H1 (cell line): ENCODE data around the gene CADM2. TPM values are rescaled to one million over a fixed set of nuclear protein-coding genes. Genes with fewer than 3 reads are reported as not detected.

Experiments
- CTCF ChIA-PET: fragments of 300-600 bp; sonication (Branson Sonifier 250); formaldehyde crosslinking; loops from one replicate; lab custom pipeline; 2021; ENCODE audit not compliant: partially characterized antibody; lab: Charles Lee
- POLR2A ChIA-PET: fragments of 300-600 bp; sonication (Branson Sonifier 250); formaldehyde crosslinking; loops from one replicate; lab custom pipeline; 2021; ENCODE audit warnings: inconsistent platforms; ENCODE audit not compliant: partially characterized antibody; lab: Charles Lee
- DNase-seq, 2 experiments: peaks; one replicate each; pipeline versions ENCODE4 v3.0.0 to v3.0.0-alpha.2; 2010 to 2022; ENCODE audit warnings: low spot score in 2 of 2, low read depth in 1 of 2, mixed read lengths in 1 of 2
- FAIRE-seq: peaks from 2 replicates; lab custom pipeline; 2011; peaks lifted over from hg19 to GRCh38; lab: Jason Lieb, UNC
- H2AFZ ChIP-seq: 2 replicates; pipeline ENCODE4 v1.8.1; 2012; ENCODE audit warnings: low read length, inconsistent platforms
- H2AK5ac ChIP-seq: 2 replicates; pipeline ENCODE4 v1.6.1; 2013; ENCODE audit warnings: low read depth, low read length
- H2BK120ac ChIP-seq: replicated peaks from 2 replicates; pipeline ENCODE3; 2013; ENCODE audit warnings: low read depth, low read length, inconsistent platforms
- H2BK12ac ChIP-seq: 2 replicates; pipeline ENCODE4 v1.6.1; 2013; ENCODE audit warnings: low read depth, low read length
- H2BK15ac ChIP-seq: 2 replicates; pipeline ENCODE4 v1.6.1; 2013; ENCODE audit warnings: low read length
- H2BK20ac ChIP-seq: 2 replicates; pipeline ENCODE4 v1.6.1; 2013; ENCODE audit warnings: low read length
- H2BK5ac ChIP-seq: 2 replicates; pipeline ENCODE4 v1.6.1; 2013; ENCODE audit warnings: low read depth, low read length
- H3K14ac ChIP-seq: 2 replicates; pipeline ENCODE4 v1.6.1; 2013; ENCODE audit warnings: inconsistent platforms; ENCODE audit not compliant: insufficient read length
- H3K18ac ChIP-seq: 2 replicates; pipeline ENCODE4 v1.6.1; 2013; ENCODE audit warnings: low read length; ENCODE audit errors: extremely low read depth
- H3K23ac ChIP-seq: 2 replicates; pipeline ENCODE4 v1.6.1; 2013; ENCODE audit warnings: inconsistent platforms; ENCODE audit not compliant: insufficient read length
- H3K23me2 ChIP-seq: 2 replicates; pipeline ENCODE4 v1.6.1; 2013; ENCODE audit warnings: low read depth, low read length
- H3K27ac ChIP-seq: 2 replicates; pipeline ENCODE4 v1.6.1; 2011; ENCODE audit warnings: low read depth, low read length, inconsistent platforms
- H3K27me3 ChIP-seq, 4 experiments: replicated peaks in 1 of 4; 1 replicate in 1 of 4; 2 replicates in 3 of 4; pipeline versions ENCODE4 v1.6.1 to v1.8.1; 2011 to 2013; ENCODE audit warnings: low read length in 3 of 4, mild to moderate bottlenecking in 3 of 4, inconsistent platforms in 2 of 4, mixed read lengths in 2 of 4, moderate library complexity in 1 of 4; ENCODE audit not compliant: control insufficient read depth in 3 of 4, insufficient read depth in 3 of 4; ENCODE audit errors: extremely low read depth in 1 of 4
- H3K36me3 ChIP-seq, 4 experiments: 2 replicates each; pipeline versions ENCODE4 v1.6.1 to v1.8.1; 2011 to 2013; ENCODE audit warnings: mild to moderate bottlenecking in 4 of 4, low read length in 3 of 4, moderate library complexity in 2 of 4, control low read depth in 1 of 4, inconsistent platforms in 1 of 4; ENCODE audit not compliant: insufficient read depth in 4 of 4, control insufficient read depth in 2 of 4
- H3K4ac ChIP-seq: replicated peaks from 2 replicates; pipeline ENCODE3; 2013; ENCODE audit warnings: low read length, low read depth, mixed read lengths, inconsistent platforms; ENCODE audit not compliant: insufficient read length
- H3K4me1 ChIP-seq, 4 experiments: replicated peaks in 1 of 4; 1 replicate in 1 of 4; 2 replicates in 3 of 4; pipeline versions ENCODE4 v1.6.1 to v1.8.1; 2011 to 2013; ENCODE audit warnings: low read length in 3 of 4, inconsistent platforms in 2 of 4, mixed read lengths in 1 of 4; ENCODE audit not compliant: insufficient read depth in 4 of 4, control insufficient read depth in 3 of 4
- H3K4me2 ChIP-seq, 2 experiments: 2 replicates each; pipeline versions ENCODE4 v1.6.1 to v1.8.1; 2011 to 2013; ENCODE audit warnings: low read depth in 2 of 2, low read length in 2 of 2, control low read depth in 1 of 2, inconsistent platforms in 1 of 2, mild to moderate bottlenecking in 1 of 2; ENCODE audit not compliant: insufficient read depth in 1 of 2
- H3K4me3 ChIP-seq, 4 experiments: fragments of 200-600, 300-600 bp in 1 of 4; sonication (generic), shearing (Covaris generic), sonication (Bioruptor Twin) in 1 of 4; 2 replicates each; pipeline versions ENCODE4 v1.5.1 to v1.8.1; 2011 to 2016; ENCODE audit warnings: low read length in 4 of 4, low read depth in 3 of 4, control low read depth in 2 of 4, inconsistent platforms in 2 of 4, mild to moderate bottlenecking in 2 of 4, mixed read lengths in 1 of 4, moderate library complexity in 1 of 4; ENCODE audit not compliant: insufficient read depth in 2 of 4; ENCODE audit errors: extremely low read depth in 1 of 4
- H3K56ac ChIP-seq: replicated peaks from 2 replicates; pipeline ENCODE3; 2013; ENCODE audit warnings: low read depth, mild to moderate bottlenecking, mixed read lengths, low read length, inconsistent platforms; ENCODE audit not compliant: insufficient read length
- H3K79me1 ChIP-seq: 2 replicates; pipeline ENCODE4 v1.6.1; 2013; ENCODE audit warnings: low read depth, low read length, control low read depth
- H3K79me2 ChIP-seq, 2 experiments: 2 replicates each; pipeline versions ENCODE4 v1.6.1 to v1.8.1; 2012 to 2013; ENCODE audit warnings: low read length in 2 of 2, mild to moderate bottlenecking in 2 of 2, inconsistent platforms in 1 of 2; ENCODE audit not compliant: insufficient read depth in 2 of 2, control insufficient read depth in 1 of 2
- H3K9ac ChIP-seq, 4 experiments: replicated peaks in 1 of 4; 1 replicate in 1 of 4; 2 replicates in 3 of 4; pipeline versions ENCODE4 v1.6.1 to v1.8.1; 2011 to 2013; ENCODE audit warnings: low read depth in 3 of 4, low read length in 3 of 4, control low read depth in 2 of 4, mild to moderate bottlenecking in 2 of 4, moderate library complexity in 2 of 4, inconsistent platforms in 1 of 4; ENCODE audit errors: extremely low read depth in 1 of 4
- H3K9me3 ChIP-seq, 2 experiments: 2 replicates each; pipeline versions ENCODE4 v1.6.1 to v1.8.1; 2012 to 2013; ENCODE audit warnings: mild to moderate bottlenecking in 2 of 2, moderate library complexity in 2 of 2, control low read depth in 1 of 2, inconsistent platforms in 1 of 2, low read depth in 1 of 2, low read length in 1 of 2, mixed read lengths in 1 of 2; ENCODE audit not compliant: insufficient read depth in 2 of 2
- H4K20me1 ChIP-seq, 2 experiments: replicated peaks in 1 of 2; 2 replicates each; pipeline versions ENCODE3 to v1.8.1; 2011 to 2013; ENCODE audit warnings: inconsistent platforms in 2 of 2, low read length in 2 of 2, mild to moderate bottlenecking in 1 of 2; ENCODE audit not compliant: insufficient read depth in 2 of 2, control insufficient read depth in 1 of 2
- H4K5ac ChIP-seq: 2 replicates; pipeline ENCODE4 v1.6.1; 2013; ENCODE audit warnings: low read length, low read depth, mixed read lengths, inconsistent platforms; ENCODE audit not compliant: insufficient read length
- H4K8ac ChIP-seq: 2 replicates; pipeline ENCODE4 v1.8.0; 2013; ENCODE audit warnings: mild to moderate bottlenecking, moderate library complexity, low read length, inconsistent platforms; ENCODE audit not compliant: insufficient read depth; ENCODE audit errors: extremely low read depth
- H4K91ac ChIP-seq: replicated peaks from 2 replicates; pipeline ENCODE3; 2013; ENCODE audit warnings: low read length, mixed read lengths, inconsistent platforms; ENCODE audit not compliant: insufficient read length
- CBX5 ChIP-seq: fragments of 300-800, 300-1000 bp; sonication (generic); IDR thresholded peaks from 2 replicates; pipeline ENCODE4 v1.7.1; 2016; ENCODE audit warnings: antibody characterized with exemption, low read length, low read depth
- KDM1A ChIP-seq: fragments of 200-600, 300-600 bp; sonication (generic); IDR thresholded peaks from 2 replicates; pipeline ENCODE4 v1.7.1; 2016; ENCODE audit warnings: mild to moderate bottlenecking, low read length, borderline replicate concordance
- NRF1 ChIP-seq: IDR thresholded peaks from 2 replicates; pipeline ENCODE4 v1.6.1; 2011; ENCODE audit warnings: mild to moderate bottlenecking, low read depth, low read length, improper control_type of control experiment
- POLR2AphosphoS5 ChIP-seq: IDR thresholded peaks from 2 replicates; pipeline ENCODE4 v1.6.1; 2011; ENCODE audit warnings: low read depth, low read length
- TAF1 ChIP-seq: IDR thresholded peaks from 2 replicates; pipeline ENCODE4 v1.6.1; 2011; ENCODE audit warnings: mild to moderate bottlenecking, low read depth, low read length
- TCF12 ChIP-seq: IDR thresholded peaks from 2 replicates; pipeline ENCODE4 v1.6.1; 2011; ENCODE audit warnings: low read depth, mild to moderate bottlenecking, low read length
- YY1 ChIP-seq: IDR thresholded peaks from 2 replicates; pipeline ENCODE4 v1.6.1; 2011; ENCODE audit warnings: low read depth, mild to moderate bottlenecking, low read length
- WGBS, 2 experiments: shearing (Covaris generic) in 1 of 2; methylation state at CpG; one replicate each; pipeline versions ENCODE4 v1.1.6 to v1.1.7; 2013 to 2015; ENCODE audit warnings: low lambda C conversion rate in 2 of 2, mixed read lengths in 2 of 2, inconsistent platforms in 1 of 2, low coverage in 1 of 2, missing lambda C conversion rate in 1 of 2; ENCODE audit not compliant: insufficient replicate concordance in 2 of 2, insufficient coverage in 1 of 2, insufficient read length in 1 of 2; ENCODE audit errors: extremely low coverage in 1 of 2, missing lambda C conversion rate in 1 of 2; 5-methylcytosine and 5-hydroxymethylcytosine counted together
- polyA plus RNA-seq, 7 experiments: library from polyadenylated mRNA; depleted of rRNA in 3 of 7; stranded (reverse) in 5 of 7; unstranded in 2 of 7; fragments of >200 nt in 5 of 7; fragments of 200-250 nt in 2 of 7; gene quantifications; 1 replicate in 5 of 7; 2 replicates in 1 of 7; 4 replicates in 1 of 7; pipeline versions ENCODE4 v1.2.1 to v1.2.3, GENCODE V29; 2011 to 2013; ENCODE audit warnings: missing spikeins in 2 of 7, mixed read lengths in 2 of 7
- total RNA-seq: library from RNA; stranded (reverse); fragmentation: NEBNext Ultra II Directional; extraction: Animal tissue kit (Norgen Biotek cat#: 25700); gene quantifications from 2 replicates; pipeline ENCODE4 v1.2.1, GENCODE V29; 2021

Gene CADM2
- total and polyA plus RNA-seq, 2 of the 8 experiments (the other 6 are each of a cell fraction or from before 2014, with no cell fraction given) = 14.9 to 20.9 TPM

DNA sequence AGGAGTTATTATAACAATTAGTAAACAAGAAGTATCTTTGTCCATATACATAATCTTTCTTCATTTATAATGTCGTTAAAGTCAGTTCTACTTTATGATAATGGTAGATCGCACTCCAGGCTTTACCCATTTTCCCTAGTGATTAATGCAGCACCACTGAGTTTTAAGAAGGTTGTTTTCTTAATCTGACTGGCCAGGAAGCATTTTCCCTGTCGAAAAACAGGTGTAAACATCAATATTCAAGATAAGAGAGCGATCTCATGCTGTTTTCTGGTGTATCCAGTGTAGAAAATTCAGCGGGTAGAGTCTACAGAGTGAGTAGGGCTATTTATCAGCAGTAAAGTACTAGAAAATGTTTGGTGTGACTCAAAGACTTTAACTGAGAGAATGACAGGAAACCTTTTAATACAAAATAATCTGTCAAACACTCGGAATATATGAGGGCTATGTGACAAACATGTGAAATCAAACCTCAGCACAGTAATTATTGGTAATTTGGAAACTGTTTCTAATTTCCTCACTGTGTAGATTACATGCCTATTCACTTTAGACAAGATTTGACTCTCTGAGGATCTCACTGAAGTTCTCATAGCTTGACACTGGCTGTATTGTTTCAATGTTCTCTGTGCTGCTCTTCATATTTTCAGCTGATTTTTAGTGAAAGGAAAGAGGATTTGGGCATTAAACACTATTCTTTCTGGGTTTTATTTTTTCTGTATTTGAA is 1019.0 kb downstream of the CADM2 start:
- H4K5ac ChIP-seq = no peak overlapping the region
- WGBS, 2 experiments = 79% methylated on average over 6 of the region's 6 CpGs; no CpG with 5 or more reads in 1 of the 2 experiments
- H2BK20ac ChIP-seq = no peak overlapping the region
- H3K36me3 ChIP-seq = no peaks in the 10 kb centered on the region
- H3K4ac ChIP-seq = no peak overlapping the region
- no peak overlapping the region for H3K4me3 ChIP-seq
- H4K91ac ChIP-seq = no peak overlapping the region
- H3K79me1 ChIP-seq = no peaks in the 10 kb centered on the region
- H3K9ac ChIP-seq = no peak overlapping the region
- POLR2A ChIA-PET = no interaction called here
- no peaks in the 10 kb centered on the region for H3K23me2 ChIP-seq
- H3K9me3 ChIP-seq = no peaks in the 10 kb centered on the region
- no peak overlapping the region for H2BK15ac ChIP-seq
- H2AK5ac ChIP-seq = no peak overlapping the region
- H3K27me3 ChIP-seq = peaks cover 0 to 1% (median 0%) of the 10 kb centered on the region in 4 experiments; a peak in 1 of 7 replicates
- DNase-seq (no peak), FAIRE-seq (peak; percentile 19)
- no peak overlapping the region for H2BK120ac ChIP-seq
- no peak overlapping the region for H2BK5ac ChIP-seq
- no peaks in the 10 kb centered on the region for H3K79me2 ChIP-seq
- no peak overlapping the region for H3K56ac ChIP-seq
- H4K20me1 ChIP-seq = no peaks in the 10 kb centered on the region
- no peak overlapping the region for H4K8ac ChIP-seq
- CTCF ChIA-PET = no interaction called here
- H3K18ac ChIP-seq = no peak overlapping the region
- H3K23ac ChIP-seq = no peak overlapping the region
- no peak overlapping the region for H2BK12ac ChIP-seq
- TF ChIP-seq YY1 (no peak), POLR2AphosphoS5 (no peak), TAF1 (no peak), NRF1 (no peak), TCF12 (no peak), CBX5 (no peak), KDM1A (no peak)
- no peak overlapping the region for H3K27ac ChIP-seq
- no peak overlapping the region for H3K4me2 ChIP-seq
- no peak overlapping the region for H3K14ac ChIP-seq
- no peaks in the 10 kb centered on the region for H3K4me1 ChIP-seq
- H2AFZ ChIP-seq = no peak overlapping the region
